GM06990 (cell line): ENCODE measurements around the gene SHD.

Experiments
- DNase-seq: peaks from one replicate; pipeline ENCODE4 v3.0.0-alpha.2; 2011; ENCODE audit not compliant: insufficient read length; ENCODE audit errors: extremely low read depth
- H3K27me3 ChIP-seq: replicated peaks from 2 replicates; pipeline ENCODE4 v1.6.0; 2011; ENCODE audit warnings: low read length; ENCODE audit not compliant: control insufficient read depth, insufficient read depth
- H3K36me3 ChIP-seq: 2 replicates; pipeline ENCODE4 v1.5.1; 2011; ENCODE audit warnings: low read length; ENCODE audit not compliant: control insufficient read depth, insufficient read depth
- H3K4me3 ChIP-seq: replicated peaks from 2 replicates; pipeline ENCODE4 v1.5.1; 2011; ENCODE audit warnings: low read depth, mild to moderate bottlenecking, control low read depth, low read length
- CTCF ChIP-seq: IDR thresholded peaks from 2 replicates; pipeline ENCODE4 v1.5.1; 2011; ENCODE audit warnings: low read length, control low read depth, mild to moderate bottlenecking, inconsistent platforms; ENCODE audit not compliant: insufficient read depth, poor library complexity, severe bottlenecking

SHD gene

GRCh38 chr19:4264812-4265211 lies 14.3 kb upstream of the SHD start:
- no peak for DNase-seq
- no peak for TF ChIP-seq CTCF
- Histone ChIP-seq H3K4me3 (no peak overlapping the region), H3K36me3 (peaks cover 21% of the 10 kb centered on the region), H3K27me3 (no peaks in the 10 kb centered on the region)

GRCh38 chr19:4266253-4267000 lies 12.6 kb upstream of the SHD start:
- TF ChIP-seq CTCF, result no peak
- DNase-seq, result no peak
- H3K36me3 ChIP-seq, result peaks cover 23% of the 10 kb centered on the region
- no peak overlapping the region for H3K4me3 ChIP-seq
- no peaks in the 10 kb centered on the region for H3K27me3 ChIP-seq

- peaks cover 20% of the 10 kb centered on the region for H3K36me3 ChIP-seq
- peak; percentile 80 for TF ChIP-seq CTCF
- H3K4me3 ChIP-seq, result no peak overlapping the region
- no peak for DNase-seq
- no peaks in the 10 kb centered on the region for H3K27me3 ChIP-seq
Measured at GRCh38 chr19:4267101-4267900, 11.8 kb upstream of the SHD start.

GRCh38 chr19:4267901-4268815 lies 10.9 kb upstream of the SHD start:
- no peak for DNase-seq
- TF ChIP-seq CTCF, result no peak
- Histone ChIP-seq H3K36me3 (peaks cover 19% of the 10 kb centered on the region), H3K27me3 (no peaks in the 10 kb centered on the region), H3K4me3 (no peak overlapping the region)

- no peak for DNase-seq
- H3K36me3 ChIP-seq, result peaks cover 17% of the 10 kb centered on the region
- H3K27me3 ChIP-seq, result no peaks in the 10 kb centered on the region
- no peak overlapping the region for H3K4me3 ChIP-seq
- TF ChIP-seq CTCF, result no peak
Measured at GRCh38 chr19:4268816-4269430, 10.1 kb upstream of the SHD start.
